Esophagus squamous epithelium (tissue), 5 donors: ENCODE results near the gene KCTD13. TPM values are rescaled to one million over a fixed set of nuclear protein-coding genes. Genes with fewer than 3 reads are reported as not detected.

ENCODE experiments used
- DNase-seq: peaks from one replicate; lab custom pipeline; 2025; lab: John Stamatoyannopoulos, UW
- H3K27ac ChIP-seq, 4 donors: fragments of 200-600 bp; sonication (generic); one replicate each; pipeline ENCODE4 v1.5.1; 2016 to 2019; ENCODE audit warnings: mild to moderate bottlenecking in 1 of 4
- H3K27me3 ChIP-seq, 4 donors: fragments of 200-600 bp; sonication (generic); 1 replicate in 3 of 4; 2 replicates in 1 of 4; pipeline versions ENCODE4 v1.5.1 to v1.6.0; 2017 to 2021; ENCODE audit warnings: antibody characterized with exemption in 1 of 4
- H3K36me3 ChIP-seq, 3 donors: fragments of 200-600 bp; sonication (generic); one replicate each; pipeline ENCODE4 v1.5.1; 2016 to 2019
- H3K4me1 ChIP-seq, 3 donors: fragments of 200-600 bp; sonication (generic); one replicate each; pipeline ENCODE4 v1.5.1; 2017 to 2019
- H3K4me3 ChIP-seq, 4 donors: fragments of 200-600 bp; sonication (generic); 1 replicate in 3 of 4; 2 replicates in 1 of 4; pipeline ENCODE4 v1.5.1; 2016 to 2019; ENCODE audit warnings: mild to moderate bottlenecking in 2 of 4, moderate library complexity in 1 of 4
- H3K9me3 ChIP-seq, 3 donors: fragments of 200-600 bp; sonication (generic); one replicate each; pipeline ENCODE4 v1.5.1; 2016 to 2019
- POLR2A ChIP-seq, 4 donors: fragments of 450-650 bp; IDR thresholded peaks; one replicate each; pipeline ENCODE4 v1.6.1; 2017; ENCODE audit warnings: antibody characterized with exemption in 4 of 4, mild to moderate bottlenecking in 4 of 4, moderate library complexity in 3 of 4
- WGBS, 2 donors: methylation state at CpG; one replicate each; pipeline ENCODE4 v1.1.5; 2018; 5-methylcytosine and 5-hydroxymethylcytosine counted together
- intact Hi-C: fragments of 100-400 bp; cut with DNase I; formaldehyde crosslinking; loops from one replicate; pipeline ENCODE4 v1.15.0; 2022
- total RNA-seq, 4 donors: library from RNA; depleted of rRNA; stranded (reverse); fragments of >200 nt; gene quantifications; one replicate each; pipeline ENCODE4 v1.1.0, GENCODE V29; 2016
- TF ChIP-seq, protein P1 (sequence below), 6 experiments: fragments of 450-650 bp in 4 of 6; fragments of 200-600 bp in 2 of 6; sonication (generic) in 2 of 6; IDR thresholded peaks; one replicate each; pipeline ENCODE4 v1.5.1; 2016 to 2019; ENCODE audit warnings: antibody characterized with exemption in 6 of 6, mild to moderate bottlenecking in 4 of 6, moderate library complexity in 4 of 6
- donor health status: DM: yes; HTN: yes; CAD: no.

The KCTD13 gene
- total RNA-seq, 4 donors from 2014 or later = 8.4 to 17.2 (median 13.9) TPM

DNA sequence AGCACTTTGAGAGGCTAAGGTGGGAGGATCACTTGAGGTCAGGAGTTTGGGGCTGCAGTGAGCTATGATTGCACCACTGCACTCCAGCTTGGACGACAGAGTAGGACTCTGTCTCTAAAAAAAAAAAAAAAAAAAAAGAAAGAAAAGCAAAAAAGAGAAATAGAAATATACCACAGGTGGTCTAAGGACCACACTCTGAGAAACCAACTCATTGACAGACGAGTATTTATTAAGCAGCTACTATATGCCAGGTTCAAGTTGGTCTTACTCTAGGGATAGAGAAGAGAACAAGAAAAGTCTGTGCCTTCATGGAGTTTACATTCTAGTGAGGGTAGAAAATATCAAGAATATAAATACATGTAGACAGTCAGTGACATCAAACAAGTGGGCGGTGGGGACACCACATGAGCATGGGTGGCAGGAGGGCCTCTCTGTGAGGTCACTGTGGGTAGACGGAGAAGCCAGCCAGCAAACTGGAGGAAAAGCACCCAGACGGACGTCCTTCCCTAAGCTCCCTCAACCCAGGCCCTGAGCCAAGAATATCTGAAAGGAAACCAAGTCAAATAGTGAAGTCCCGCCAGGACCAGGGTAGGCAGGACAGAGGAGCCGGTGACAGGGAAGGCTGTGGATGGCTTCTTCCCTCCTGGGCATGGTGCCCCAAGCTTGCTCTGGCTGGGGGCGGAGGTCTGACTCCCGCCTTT is 67.7 kb downstream of the KCTD13 start:
- intact Hi-C loops = no loop called here
- H3K27me3 ChIP-seq = no peaks in the 10 kb centered on the region
- no peak for DNase-seq
- no peaks in the 10 kb centered on the region for H3K9me3 ChIP-seq
- WGBS, 2 donors = 68% methylated on average over 7 of the region's 10 CpGs
- no peak overlapping the region for H3K27ac ChIP-seq
- H3K4me3 ChIP-seq = no peak overlapping the region
- H3K4me1 ChIP-seq = peaks cover 10 to 26% (median 14%) of the 10 kb centered on the region in 3 donors
- no peak for TF ChIP-seq POLR2A (IDR thresholded peaks at IDR 0.05)
- TF ChIP-seq, protein P1, sequence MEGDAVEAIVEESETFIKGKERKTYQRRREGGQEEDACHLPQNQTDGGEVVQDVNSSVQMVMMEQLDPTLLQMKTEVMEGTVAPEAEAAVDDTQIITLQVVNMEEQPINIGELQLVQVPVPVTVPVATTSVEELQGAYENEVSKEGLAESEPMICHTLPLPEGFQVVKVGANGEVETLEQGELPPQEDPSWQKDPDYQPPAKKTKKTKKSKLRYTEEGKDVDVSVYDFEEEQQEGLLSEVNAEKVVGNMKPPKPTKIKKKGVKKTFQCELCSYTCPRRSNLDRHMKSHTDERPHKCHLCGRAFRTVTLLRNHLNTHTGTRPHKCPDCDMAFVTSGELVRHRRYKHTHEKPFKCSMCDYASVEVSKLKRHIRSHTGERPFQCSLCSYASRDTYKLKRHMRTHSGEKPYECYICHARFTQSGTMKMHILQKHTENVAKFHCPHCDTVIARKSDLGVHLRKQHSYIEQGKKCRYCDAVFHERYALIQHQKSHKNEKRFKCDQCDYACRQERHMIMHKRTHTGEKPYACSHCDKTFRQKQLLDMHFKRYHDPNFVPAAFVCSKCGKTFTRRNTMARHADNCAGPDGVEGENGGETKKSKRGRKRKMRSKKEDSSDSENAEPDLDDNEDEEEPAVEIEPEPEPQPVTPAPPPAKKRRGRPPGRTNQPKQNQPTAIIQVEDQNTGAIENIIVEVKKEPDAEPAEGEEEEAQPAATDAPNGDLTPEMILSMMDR (IDR thresholded peaks at IDR 0.05) = no peak
- peaks cover 19 to 33% (median 22%) of the 10 kb centered on the region in 3 donors for H3K36me3 ChIP-seq

GRCh38 chr16:29857133-29857760 is 68.8 kb downstream of the KCTD13 start:
- intact Hi-C loops = no loop called here
- H3K4me1 ChIP-seq = peaks cover 9 to 26% (median 14%) of the 10 kb centered on the region in 3 donors
- no peak for DNase-seq
- H3K9me3 ChIP-seq = no peaks in the 10 kb centered on the region
- H3K36me3 ChIP-seq = peaks cover 19 to 33% (median 22%) of the 10 kb centered on the region in 3 donors
- H3K4me3 ChIP-seq = no peak overlapping the region
- no peak overlapping the region for H3K27ac ChIP-seq
- TF ChIP-seq, protein P1 (IDR thresholded peaks at IDR 0.05) = no peak
- TF ChIP-seq POLR2A (IDR thresholded peaks at IDR 0.05) = no peak
- WGBS, 2 donors = 64 to 79% methylated on average over 3 to 7 of the region's 7 CpGs
- H3K27me3 ChIP-seq = no peaks in the 10 kb centered on the region

Other genes starting within 250 kb of the KCTD13 start
- 1 to 10 TPM in 2 of 4 donors, under 1 TPM in 2; 0.40 to 3.6 (median 1.9) TPM for gene QPRT, start 247.0 kb downstream of the KCTD13 start, total RNA-seq
- gene C16orf54, start 180.2 kb downstream of the KCTD13 start, total RNA-seq = 1 to 10 TPM in 3 of 4 donors, under 1 TPM in 1; 0.13 to 3.4 (median 1.6) TPM
- gene ZG16, start 148.0 kb downstream of the KCTD13 start, total RNA-seq = not detected
- gene KIF22, start 135.5 kb downstream of the KCTD13 start, total RNA-seq = 10 to 100 TPM; 31.0 to 46.3 (median 37.6) TPM
- gene MAZ, start 119.7 kb downstream of the KCTD13 start, total RNA-seq = 10 to 100 TPM; 87.0 to 99.0 (median 97.3) TPM
- gene PRRT2, start 114.0 kb downstream of the KCTD13 start, total RNA-seq = 1 to 10 TPM in 1 of 4 donors, under 1 TPM in 2, not detected in 1; 0.40 to 1.9 (median 0.53) TPM
- gene PAGR1, start 110.1 kb downstream of the KCTD13 start, total RNA-seq = 10 to 100 TPM; 25.4 to 37.6 (median 32.8) TPM
- gene MVP, start 105.8 kb downstream of the KCTD13 start, total RNA-seq = 100 to 1,000 TPM in 2 of 4 donors, 10 to 100 TPM in 2; 54.0 to 133 (median 97.6) TPM
- gene CDIPT, start 63.0 kb downstream of the KCTD13 start, total RNA-seq = 10 to 100 TPM; 34.6 to 78.8 (median 44.6) TPM
- gene SEZ6L2, start 26.7 kb downstream of the KCTD13 start, total RNA-seq = 1 to 10 TPM in 2 of 4 donors, under 1 TPM in 1, not detected in 1; 0.22 to 2.8 (median 1.1) TPM
- gene ASPHD1, start 25.7 kb downstream of the KCTD13 start, total RNA-seq = under 1 TPM in 2 of 4 donors, not detected in 2; 0.32 to 0.61 TPM
- gene TMEM219, start 35.9 kb upstream of the KCTD13 start, total RNA-seq = 100 to 1,000 TPM in 1 of 4 donors, 10 to 100 TPM in 3; 48.0 to 119 (median 80.0) TPM
- gene TAOK2, start 47.6 kb upstream of the KCTD13 start, total RNA-seq = 10 to 100 TPM; 26.8 to 33.7 (median 30.4) TPM
- gene HIRIP3, start 69.4 kb upstream of the KCTD13 start, total RNA-seq = 10 to 100 TPM in 2 of 4 donors, 1 to 10 TPM in 2; 5.1 to 12.8 (median 9.7) TPM
- gene INO80E, start 70.0 kb upstream of the KCTD13 start, total RNA-seq = 10 to 100 TPM; 34.3 to 59.9 (median 48.0) TPM
- under 1 TPM in 2 of 4 donors, not detected in 2; 0.50 to 0.76 TPM for gene DOC2A, start 84.8 kb upstream of the KCTD13 start, total RNA-seq
- not detected for gene C16orf92, start 97.0 kb upstream of the KCTD13 start, total RNA-seq
- gene TLCD3B, start 105.0 kb upstream of the KCTD13 start, total RNA-seq = not detected
- gene ALDOA, start 139.5 kb upstream of the KCTD13 start, total RNA-seq = 1,000 to 10,000 TPM; 1,024 to 1,551 (median 1,380) TPM
- 100 to 1,000 TPM in 1 of 4 donors, 10 to 100 TPM in 3; 67.9 to 100 (median 78.4) TPM for gene PPP4C, start 149.8 kb upstream of the KCTD13 start, total RNA-seq
- gene TBX6, start 165.7 kb upstream of the KCTD13 start, total RNA-seq = 1 to 10 TPM; 1.9 to 6.2 (median 4.7) TPM
- gene YPEL3, start 170.0 kb upstream of the KCTD13 start, total RNA-seq = 100 to 1,000 TPM in 1 of 4 donors, 10 to 100 TPM in 3; 26.4 to 131 (median 63.0) TPM
- gene GDPD3, start 187.3 kb upstream of the KCTD13 start, total RNA-seq = 10 to 100 TPM; 13.4 to 41.2 (median 28.1) TPM
- gene MAPK3, start 197.0 kb upstream of the KCTD13 start, total RNA-seq = 10 to 100 TPM; 45.7 to 86.9 (median 60.8) TPM